ENCODE data around the gene PDCD11.

The PDCD11 gene

GRCh38 chr10:103451831-103452505 is 55.5 kb downstream of the PDCD11 start, which contains the start of gene CALHM2:
CALHM2 (minus strand) TSS chr10:103452370; CDS start chr10:103449941, 2,429 bp downstream.
- DNase-seq = peak; percentile 47 to 49

GRCh38 chr10:103452506-103453230 is 56.2 kb downstream of the PDCD11 start:
- DNase-seq = no peak

GRCh38 chr10:103454026-103454425 is 57.6 kb downstream of the PDCD11 start:
- DNase-seq = no peak

GRCh38 chr10:103455235-103455634 is 58.8 kb downstream of the PDCD11 start:
- no peak for DNase-seq

- no peak for DNase-seq
These were observed 59.7 kb downstream of the PDCD11 start for GRCh38 chr10:103456074-103456660.

GRCh38 chr10:103457176-103457712 is 60.8 kb downstream of the PDCD11 start:
- no peak for DNase-seq

- no peak for DNase-seq
These were observed 61.6 kb downstream of the PDCD11 start for GRCh38 chr10:103457896-103458583.

- no peak for DNase-seq
These were observed 62.3 kb downstream of the PDCD11 start, which contains the start of gene CALHM1 for GRCh38 chr10:103458720-103459119. CALHM1 (minus strand) TSS chr10:103458900; CDS start chr10:103458751, 149 bp downstream.

GRCh38 chr10:103459615-103460014 is 63.2 kb downstream of the PDCD11 start:
- DNase-seq = no peak

GRCh38 chr10:103463499-103463898 is 67.1 kb downstream of the PDCD11 start:
- no peak for DNase-seq

GRCh38 chr10:103465411-103466179 is 69.2 kb downstream of the PDCD11 start:
- DNase-seq = no peak

GRCh38 chr10:103466734-103467133 is 70.3 kb downstream of the PDCD11 start:
- no peak for DNase-seq

GRCh38 chr10:103467406-103467805 is 71.0 kb downstream of the PDCD11 start:
- no peak for DNase-seq

GRCh38 chr10:103469201-103469600 is 72.8 kb downstream of the PDCD11 start:
- no peak for DNase-seq

GRCh38 chr10:103470761-103471653 is 74.6 kb downstream of the PDCD11 start:
- DNase-seq = peak; percentile 45 to 51

GRCh38 chr10:103472005-103472404 is 75.6 kb downstream of the PDCD11 start:
- DNase-seq = no peak

GRCh38 chr10:103473261-103473671 is 76.8 kb downstream of the PDCD11 start:
- DNase-seq = no peak

GRCh38 chr10:103474077-103474476 is 77.7 kb downstream of the PDCD11 start:
- no peak for DNase-seq

GRCh38 chr10:103475437-103475836 is 79.0 kb downstream of the PDCD11 start:
- no peak for DNase-seq

- no peak for DNase-seq
These were observed 79.8 kb downstream of the PDCD11 start for GRCh38 chr10:103476046-103476768.
